Psoas muscle (tissue), 8 donors: ENCODE data around the gene ATP2A3. TPM values are rescaled to one million over a fixed set of nuclear protein-coding genes. Genes with fewer than 3 reads are reported as not detected.

Experiments used
- ATAC-seq, 4 donors: fragments of 200-7000 bp; cut with Tn5 transposase; one replicate each; pipeline ENCODE4 v1.9.1; 2020; ENCODE audit warnings: moderate library complexity in 3 of 4, mild to moderate bottlenecking in 2 of 4
- DNase-seq, 2 donors: peaks; one replicate each; pipeline ENCODE4 v3.0.0-alpha.2; 2020
- H3K27ac ChIP-seq: fragments of 200-600 bp; one replicate; pipeline ENCODE4 v1.8.0; 2022
- H3K27me3 ChIP-seq, 3 donors: fragments of 200-600 bp in 1 of 3; one replicate each; pipeline versions ENCODE4 v1.6.1 to v1.8.0; 2013 to 2022; ENCODE audit warnings: low read length in 2 of 3, mild to moderate bottlenecking in 2 of 3, moderate library complexity in 1 of 3; ENCODE audit not compliant: insufficient read depth in 3 of 3
- H3K36me3 ChIP-seq, 2 donors: fragments of 200-600 bp in 1 of 2; one replicate each; pipeline versions ENCODE4 v1.6.1 to v1.8.0; 2013 to 2022; ENCODE audit warnings: low read depth in 1 of 2, mild to moderate bottlenecking in 1 of 2, moderate library complexity in 1 of 2; ENCODE audit not compliant: insufficient read depth in 1 of 2
- H3K4me1 ChIP-seq: fragments of 200-600 bp; one replicate; pipeline ENCODE4 v1.8.0; 2022
- H3K4me3 ChIP-seq: fragments of 200-600 bp; one replicate; pipeline ENCODE4 v1.8.0; 2022; ENCODE audit warnings: mild to moderate bottlenecking
- H3K9me3 ChIP-seq: fragments of 200-600 bp; one replicate; pipeline ENCODE4 v1.8.0; 2022
- WGBS, 3 donors: extraction: QIAGEN DNeasy Blood & Tissue Kit; methylation state at CpG; one replicate each; pipeline versions ENCODE4 v1.1.6 to v1.1.7; 2013; 5-methylcytosine and 5-hydroxymethylcytosine counted together
- intact Hi-C, 2 donors: fragments of 100-400 bp; cut with DNase I; formaldehyde crosslinking; loops; one replicate each; pipeline versions ENCODE4 v1.11.0 to v1.14.2; 2022
- long read RNA-seq, 2 donors: library from polyadenylated mRNA; unstranded; transcript quantifications; one replicate each; pipeline ENCODE4 v2.0.0, GENCODE V29; 2021
- polyA plus RNA-seq, 3 donors: library from polyadenylated mRNA; stranded (reverse); fragments of 200-250 nt; gene quantifications; one replicate each; pipeline ENCODE4 v1.2.3, GENCODE V29; 2013
- total RNA-seq, 4 donors: library from RNA; stranded (reverse); fragmentation: NEBNext Ultra II Directional in 2 of 4; extraction: Animal tissue kit (Norgen Biotek cat#: 25700) in 2 of 4; gene quantifications; one replicate each; pipeline versions ENCODE4 v1.2.1 to v1.2.4, GENCODE V29; 2021 to 2023
- TF ChIP-seq, protein P1 (sequence below): fragments of 200-600 bp; IDR thresholded peaks from one replicate; pipeline ENCODE4 v1.8.0; 2022; ENCODE audit warnings: antibody characterized with exemption
- donor health status: healthy with polysubstance abuse.
- donor health status: DM: no; HTN: no; CAD: no; lungs with moderate emphysema.
- donor health status: Bipolar disorder and iron deficiency.
- donor health status: healthy.
- donor health status: DM: yes; HTN: yes; CAD: no.
- donor health status: DM: no; HTN: no; CAD: no.
- donor health status: DM: no; HTN: no; CAD: no.
- donor health status: DM: yes; HTN: yes; CAD: no.

The ATP2A3 gene
- total RNA-seq (1 to 10 TPM; 2.9 to 3.4 (median 3.1) TPM), polyA plus RNA-seq (1 to 10 TPM; 1.2 to 3.8 (median 1.7) TPM)
- long read RNA-seq, donor 1, partial matches to known transcripts, result 1 of 2 reads
- long read RNA-seq, donor 1, other reads (novel, unspliced or antisense), result 1 of 2 reads
- long read RNA-seq, donor 2, full-length matches to known transcripts, result 2 of 6 reads
- long read RNA-seq, donor 2, partial matches to known transcripts, result 3 of 6 reads
- long read RNA-seq, donor 2, other reads (novel, unspliced or antisense), result 1 of 6 reads

DNA sequence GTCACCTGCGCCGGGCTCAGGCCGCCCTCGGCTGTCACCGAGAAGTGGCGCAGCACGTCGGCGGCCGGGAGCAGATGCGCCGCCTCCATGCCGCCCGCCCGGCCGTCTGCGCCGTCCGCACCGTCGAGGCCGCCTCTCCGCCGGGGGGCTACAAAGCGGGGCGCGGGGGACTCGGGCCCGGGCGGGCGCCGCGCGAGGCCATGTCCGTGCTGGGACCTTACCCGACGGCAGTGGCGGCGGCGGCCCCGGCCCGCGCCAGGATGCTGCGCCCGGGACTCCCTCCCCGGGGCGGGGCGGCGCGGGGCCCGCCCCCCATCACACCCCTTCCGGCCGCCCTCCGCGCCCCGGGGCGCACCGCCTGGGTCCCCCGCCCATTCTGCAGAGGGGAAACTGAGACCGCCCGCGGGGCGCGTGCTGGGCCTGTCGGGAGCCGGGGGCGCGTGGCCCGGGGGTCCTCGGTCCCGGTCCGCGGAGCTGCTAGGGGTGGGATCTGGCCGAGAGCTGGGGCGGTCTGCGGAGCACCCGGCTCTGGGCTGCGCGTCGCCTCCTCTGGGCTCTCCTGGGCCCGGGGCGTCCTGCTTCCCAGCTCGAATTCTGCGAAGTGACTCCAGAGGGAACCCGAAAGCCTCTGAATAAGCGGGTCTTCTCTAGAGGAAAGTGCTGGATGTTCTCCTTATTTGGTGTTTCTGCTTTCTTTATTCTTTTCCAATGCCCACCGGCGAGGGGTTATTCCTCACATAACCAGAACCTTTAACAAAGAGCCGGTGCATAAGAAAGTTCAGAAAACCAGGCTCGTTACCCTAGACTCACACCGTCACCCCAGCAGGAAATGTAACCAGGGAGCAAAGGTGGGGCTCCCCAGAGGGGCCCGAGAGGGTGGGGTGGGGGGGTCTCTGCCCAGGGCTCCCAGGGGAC, at the start of gene ATP2A3:
ATP2A3 (minus strand) TSS at position 235 of the 915 bp plus-strand sequence; CDS start at position 89, 146 bp downstream.
- TF ChIP-seq, protein P1, sequence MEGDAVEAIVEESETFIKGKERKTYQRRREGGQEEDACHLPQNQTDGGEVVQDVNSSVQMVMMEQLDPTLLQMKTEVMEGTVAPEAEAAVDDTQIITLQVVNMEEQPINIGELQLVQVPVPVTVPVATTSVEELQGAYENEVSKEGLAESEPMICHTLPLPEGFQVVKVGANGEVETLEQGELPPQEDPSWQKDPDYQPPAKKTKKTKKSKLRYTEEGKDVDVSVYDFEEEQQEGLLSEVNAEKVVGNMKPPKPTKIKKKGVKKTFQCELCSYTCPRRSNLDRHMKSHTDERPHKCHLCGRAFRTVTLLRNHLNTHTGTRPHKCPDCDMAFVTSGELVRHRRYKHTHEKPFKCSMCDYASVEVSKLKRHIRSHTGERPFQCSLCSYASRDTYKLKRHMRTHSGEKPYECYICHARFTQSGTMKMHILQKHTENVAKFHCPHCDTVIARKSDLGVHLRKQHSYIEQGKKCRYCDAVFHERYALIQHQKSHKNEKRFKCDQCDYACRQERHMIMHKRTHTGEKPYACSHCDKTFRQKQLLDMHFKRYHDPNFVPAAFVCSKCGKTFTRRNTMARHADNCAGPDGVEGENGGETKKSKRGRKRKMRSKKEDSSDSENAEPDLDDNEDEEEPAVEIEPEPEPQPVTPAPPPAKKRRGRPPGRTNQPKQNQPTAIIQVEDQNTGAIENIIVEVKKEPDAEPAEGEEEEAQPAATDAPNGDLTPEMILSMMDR, result no peak
- Histone ChIP-seq H3K36me3 (no peaks in the 10 kb centered on the region), H3K27me3 (peaks cover 0 to 47% (median 16%) of the 10 kb centered on the region in 3 donors), H3K4me1 (no peaks in the 10 kb centered on the region), H3K9me3 (no peaks in the 10 kb centered on the region), H3K4me3 (peak within 1 kb of the TSS; percentile 45), H3K27ac (no peak within 1 kb of the TSS)
- DNase-seq (no peak), ATAC-seq (peak in 1 of 4 donors; percentile 16)
- WGBS, 3 donors, result 2 to 3% (median 3%) methylated on average over 46 to 92 of the region's 92 CpGs
- intact Hi-C loops, result loop anchor here in 1 of 2 donors (10.0 kb wide), 1 partner anchor 690 kb away; no protein-coding TSS in a partner anchor

DNA sequence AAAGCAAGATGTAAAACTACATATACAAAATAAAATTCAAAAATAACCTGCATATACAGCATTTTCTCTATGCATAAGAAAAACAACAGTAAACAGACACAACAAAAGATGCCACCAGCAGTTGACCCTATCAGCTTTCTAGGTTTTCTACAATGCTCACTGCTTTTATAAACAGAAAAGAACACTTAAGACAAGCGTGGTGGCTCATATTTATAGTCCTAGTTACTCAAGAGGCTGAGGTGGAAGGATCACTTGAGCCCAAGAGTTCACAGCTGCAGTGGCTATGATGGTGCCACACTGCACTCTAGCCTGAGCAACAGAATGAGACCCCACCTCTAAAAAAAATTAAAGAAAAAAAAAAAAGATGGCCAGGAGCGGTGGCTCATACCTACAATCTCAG, 46.5 kb upstream of the ATP2A3 start:
- H3K27ac ChIP-seq, result no peak overlapping the region
- no peaks in the 10 kb centered on the region for H3K27me3 ChIP-seq
- TF ChIP-seq, protein P1, result no peak
- ATAC-seq, result peak in 1 of 4 donors; percentile 57
- no peak overlapping the region for H3K4me3 ChIP-seq
- intact Hi-C loops, result no loop called here
- 67 to 93% (median 81%) methylated on average over 2 of the region's 2 CpGs for WGBS, 3 donors
- H3K36me3 ChIP-seq, result peaks cover 12 to 99% of the 10 kb centered on the region in 2 donors
- H3K9me3 ChIP-seq, result no peaks in the 10 kb centered on the region
- no peak for DNase-seq
- H3K4me1 ChIP-seq, result no peaks in the 10 kb centered on the region

DNA sequence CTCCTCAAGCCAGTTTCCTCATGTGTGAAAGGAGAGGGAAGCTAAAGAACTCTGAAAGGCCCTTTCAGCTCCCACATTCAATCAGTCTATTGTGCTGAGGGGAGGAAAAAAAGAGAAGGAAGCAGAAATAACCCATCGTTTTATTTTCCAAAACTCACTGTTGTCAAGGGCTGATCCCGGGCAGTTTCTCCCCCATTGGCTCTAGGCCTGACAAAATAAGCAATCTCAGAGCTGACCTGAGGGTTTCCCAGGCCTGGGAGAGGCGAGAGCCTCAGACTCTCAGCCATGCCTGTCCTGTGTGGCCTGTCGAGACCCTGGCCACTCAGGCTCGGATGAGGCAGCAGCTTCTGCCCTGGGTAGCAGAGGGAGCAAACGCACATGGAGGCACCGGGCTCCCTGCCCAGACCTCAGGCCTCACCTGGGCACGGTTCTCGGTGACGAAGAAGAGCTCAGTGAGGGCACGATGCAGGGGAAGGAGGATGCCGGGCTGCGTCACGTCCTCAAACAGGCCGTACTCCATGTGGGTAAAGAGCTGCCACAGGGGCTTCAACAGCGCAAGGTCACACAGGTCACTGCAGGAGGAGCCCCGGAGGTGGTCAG, 45.0 kb upstream of the ATP2A3 start:
- Histone ChIP-seq H3K27ac (no peak overlapping the region), H3K36me3 (peaks cover 5 to 90% of the 10 kb centered on the region in 2 donors), H3K27me3 (no peaks in the 10 kb centered on the region), H3K4me1 (no peaks in the 10 kb centered on the region), H3K9me3 (no peaks in the 10 kb centered on the region), H3K4me3 (no peak overlapping the region)
- TF ChIP-seq, protein P1, result no peak
- DNase-seq (no peak), ATAC-seq (no peak)
- intact Hi-C loops, result loop anchor here in 1 of 2 donors (5.0 to 10.0 kb wide), 2 partner anchors 97 to 274 kb away; no protein-coding TSS in a partner anchor
- 84 to 86% (median 85%) methylated on average over 17 of the region's 17 CpGs for WGBS, 3 donors

- intact Hi-C loops, result loop anchor here in 1 of 2 donors (5.0 to 10.0 kb wide), 2 partner anchors 96 to 274 kb away; no protein-coding TSS in a partner anchor
- peaks cover 5 to 83% of the 10 kb centered on the region in 2 donors for H3K36me3 ChIP-seq
- H3K27ac ChIP-seq, result no peak overlapping the region
- H3K4me3 ChIP-seq, result no peak overlapping the region
- H3K4me1 ChIP-seq, result no peaks in the 10 kb centered on the region
- H3K9me3 ChIP-seq, result no peaks in the 10 kb centered on the region
- DNase-seq (no peak), ATAC-seq (no peak)
- TF ChIP-seq, protein P1, result no peak
- H3K27me3 ChIP-seq, result no peaks in the 10 kb centered on the region
- 81 to 83% (median 82%) methylated on average over 26 of the region's 26 CpGs for WGBS, 3 donors
These were observed 44.4 kb upstream of the ATP2A3 start for GRCh38 chr17:4008441-4009185.
